A673 (cell line): Measurements from ENCODE around the gene LRP1B. TPM values are rescaled to one million over a fixed set of nuclear protein-coding genes. Genes with fewer than 3 reads are reported as not detected.

Source experiments
- BruUV-seq: library from RNA; stranded (reverse); fragments of 400-500 nt; replicated peaks from 2 replicates; lab custom pipeline; 2021; lab: Mats Ljungman, UMichigan
- CTCF ChIA-PET: fragments of 300-600 bp; sonication (Branson Sonifier 250); formaldehyde crosslinking; loops from one replicate; lab custom pipeline; 2022; ENCODE audit warnings: antibody characterized with exemption; lab: Charles Lee
- POLR2A ChIA-PET: fragments of 300-600 bp; sonication (Branson Sonifier 250); formaldehyde crosslinking; loops from one replicate; lab custom pipeline; 2022; ENCODE audit warnings: antibody characterized with exemption; ENCODE audit not compliant: low non-redundant PET; lab: Charles Lee
- DNase-seq: peaks from one replicate; pipeline ENCODE4 v3.0.0-alpha.2; 2015; ENCODE audit warnings: low spot score
- H3K27ac ChIP-seq: fragments of 200-600 bp; sonication (generic); 2 replicates; pipeline ENCODE4 v1.5.1; 2016; ENCODE audit warnings: mixed run types, low read depth, mild to moderate bottlenecking, mixed read lengths, antibody characterized with exemption, low read length; ENCODE audit not compliant: poor library complexity, severe bottlenecking
- H3K27me3 ChIP-seq: fragments of 200-600 bp; sonication (generic); replicated peaks from 2 replicates; pipeline ENCODE4 v1.6.1; 2017; ENCODE audit warnings: mixed run types, low read depth, mild to moderate bottlenecking, mixed read lengths, antibody characterized with exemption, low read length; ENCODE audit not compliant: insufficient read depth, poor library complexity
- H3K36me3 ChIP-seq: fragments of 200-600 bp; sonication (generic); 2 replicates; pipeline ENCODE4 v1.6.1; 2016; ENCODE audit warnings: mixed run types, mild to moderate bottlenecking, mixed read lengths, antibody characterized with exemption, low read length; ENCODE audit not compliant: insufficient read depth, poor library complexity, severe bottlenecking
- H3K4me1 ChIP-seq: fragments of 200-600 bp; sonication (generic); 2 replicates; pipeline ENCODE4 v1.6.1; 2017; ENCODE audit warnings: mixed run types, mild to moderate bottlenecking, mixed read lengths, antibody characterized with exemption, low read length; ENCODE audit not compliant: insufficient read depth, poor library complexity, severe bottlenecking
- H3K4me3 ChIP-seq: fragments of 200-600 bp; sonication (generic); 2 replicates; pipeline ENCODE4 v1.5.1; 2016; ENCODE audit warnings: low read depth, mixed run types, mild to moderate bottlenecking, mixed read lengths, low read length; ENCODE audit not compliant: poor library complexity, severe bottlenecking
- H3K9me3 ChIP-seq: fragments of 200-600 bp; sonication (generic); 2 replicates; pipeline ENCODE4 v1.6.1; 2016; ENCODE audit warnings: mixed run types, low read depth, mild to moderate bottlenecking, mixed read lengths, antibody characterized with exemption, low read length; ENCODE audit not compliant: poor library complexity, severe bottlenecking
- EZH2 ChIP-seq: fragments of 200-600 bp; sonication (generic); IDR thresholded peaks from 2 replicates; pipeline ENCODE4 v1.6.1; 2017; ENCODE audit warnings: borderline replicate concordance, low read depth, mild to moderate bottlenecking, mixed read lengths, antibody characterized with exemption, low read length; ENCODE audit not compliant: poor library complexity, severe bottlenecking
- intact Hi-C: fragments of 100-400 bp; cut with micrococcal nuclease; formaldehyde crosslinking; loops from one replicate; pipeline ENCODE4 v1.10.0; 2022; ENCODE audit not compliant: unreplicated experiment
- total RNA-seq: library from RNA; stranded (reverse); gene quantifications from 2 replicates; pipeline ENCODE4 v1.2.3, GENCODE V29; 2021
- TF ChIP-seq, protein P1 (sequence below): fragments of 300-800, 200-600 bp; sonication (generic); conservative IDR thresholded peaks from 2 replicates; pipeline ENCODE4 v1.5.1; 2017; ENCODE audit warnings: low read depth, mild to moderate bottlenecking, antibody characterized with exemption, low read length, moderate library complexity, mixed read lengths

Gene LRP1B
- total RNA-seq, 1 experiment from 2014 or later = 9.9 TPM

DNA sequence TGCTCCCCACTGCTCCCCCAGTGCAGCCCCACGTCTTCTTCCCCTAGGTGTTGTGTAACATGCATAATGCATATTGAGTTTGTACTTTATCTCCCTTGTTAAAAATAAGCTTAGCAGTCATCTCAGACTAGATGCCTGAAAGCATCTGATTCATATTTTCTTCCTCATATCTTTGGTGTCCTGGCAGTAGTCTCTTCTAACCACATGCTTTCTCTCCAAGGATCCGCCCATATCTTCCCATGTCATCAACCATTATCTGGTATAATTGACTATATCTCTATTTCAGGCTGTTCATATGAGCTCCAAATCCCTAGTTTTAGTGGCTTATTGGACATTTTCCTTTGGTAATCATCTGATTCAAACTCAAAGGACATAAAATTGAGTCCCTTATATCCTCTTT, 426.3 kb downstream of the LRP1B start:
- intact Hi-C loops = no loop called here
- Histone ChIP-seq H3K4me1 (peaks cover 22% of the 10 kb centered on the region), H3K9me3 (no peaks in the 10 kb centered on the region), H3K36me3 (no peaks in the 10 kb centered on the region), H3K27ac (no peak overlapping the region), H3K27me3 (no peaks in the 10 kb centered on the region), H3K4me3 (no peak overlapping the region)
- ChIA-PET POLR2A (no interaction called here), CTCF (no interaction called here)
- no peak for DNase-seq
- no peak for TF ChIP-seq EZH2
- TF ChIP-seq, protein P1, sequence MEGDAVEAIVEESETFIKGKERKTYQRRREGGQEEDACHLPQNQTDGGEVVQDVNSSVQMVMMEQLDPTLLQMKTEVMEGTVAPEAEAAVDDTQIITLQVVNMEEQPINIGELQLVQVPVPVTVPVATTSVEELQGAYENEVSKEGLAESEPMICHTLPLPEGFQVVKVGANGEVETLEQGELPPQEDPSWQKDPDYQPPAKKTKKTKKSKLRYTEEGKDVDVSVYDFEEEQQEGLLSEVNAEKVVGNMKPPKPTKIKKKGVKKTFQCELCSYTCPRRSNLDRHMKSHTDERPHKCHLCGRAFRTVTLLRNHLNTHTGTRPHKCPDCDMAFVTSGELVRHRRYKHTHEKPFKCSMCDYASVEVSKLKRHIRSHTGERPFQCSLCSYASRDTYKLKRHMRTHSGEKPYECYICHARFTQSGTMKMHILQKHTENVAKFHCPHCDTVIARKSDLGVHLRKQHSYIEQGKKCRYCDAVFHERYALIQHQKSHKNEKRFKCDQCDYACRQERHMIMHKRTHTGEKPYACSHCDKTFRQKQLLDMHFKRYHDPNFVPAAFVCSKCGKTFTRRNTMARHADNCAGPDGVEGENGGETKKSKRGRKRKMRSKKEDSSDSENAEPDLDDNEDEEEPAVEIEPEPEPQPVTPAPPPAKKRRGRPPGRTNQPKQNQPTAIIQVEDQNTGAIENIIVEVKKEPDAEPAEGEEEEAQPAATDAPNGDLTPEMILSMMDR = no peak
- no TSS peak for BruUV-seq

DNA sequence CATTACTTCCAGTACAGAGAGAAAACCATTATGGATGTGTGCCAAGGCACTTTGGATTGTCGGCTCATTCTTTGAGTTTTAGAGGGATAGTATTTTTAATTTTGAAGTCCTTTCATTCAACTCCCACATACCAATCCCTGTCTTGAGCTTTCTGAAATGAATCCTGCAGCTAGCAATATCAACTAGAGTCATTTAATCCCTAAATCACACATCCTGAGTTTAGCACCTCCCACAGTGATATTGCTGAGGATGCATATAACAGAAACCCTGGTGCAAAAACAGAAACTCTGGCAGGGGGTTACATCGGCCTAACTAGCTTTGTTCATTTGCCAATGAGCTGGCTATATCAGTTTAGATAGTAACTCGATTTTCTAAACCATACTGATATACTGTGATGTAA, 427.3 kb downstream of the LRP1B start:
- H3K27me3 ChIP-seq = no peaks in the 10 kb centered on the region
- H3K4me3 ChIP-seq = no peak overlapping the region
- ChIA-PET CTCF (no interaction called here), POLR2A (no interaction called here)
- intact Hi-C loops = no loop called here
- DNase-seq = peak; percentile 75
- no peaks in the 10 kb centered on the region for H3K36me3 ChIP-seq
- H3K4me1 ChIP-seq = peaks cover 22% of the 10 kb centered on the region
- BruUV-seq = no TSS peak
- H3K9me3 ChIP-seq = no peaks in the 10 kb centered on the region
- no peak for TF ChIP-seq EZH2
- TF ChIP-seq, protein P1 = no peak
- H3K27ac ChIP-seq = no peak overlapping the region

DNA sequence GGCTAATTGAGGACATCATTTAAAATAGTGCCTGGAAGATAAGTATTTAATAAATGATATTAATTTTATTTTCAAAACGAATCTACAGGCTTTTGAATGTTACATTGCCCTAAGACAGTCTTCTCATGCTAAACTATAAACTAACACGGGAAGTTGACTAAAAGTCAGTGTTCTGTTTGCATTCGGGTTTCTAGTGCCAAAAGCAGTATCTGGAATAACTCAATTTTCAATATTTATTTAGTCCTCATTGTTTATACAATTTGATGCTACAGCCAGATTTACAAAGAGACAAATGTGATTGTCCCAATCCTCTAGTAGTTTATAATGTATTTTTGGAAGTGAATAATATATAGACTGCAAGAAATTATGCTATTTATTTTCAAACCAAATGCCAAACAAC, 429.2 kb downstream of the LRP1B start:
- Histone ChIP-seq H3K27me3 (no peaks in the 10 kb centered on the region), H3K9me3 (no peaks in the 10 kb centered on the region), H3K27ac (no peak overlapping the region), H3K4me3 (no peak overlapping the region), H3K36me3 (no peaks in the 10 kb centered on the region), H3K4me1 (peaks cover 22% of the 10 kb centered on the region)
- POLR2A ChIA-PET = no interaction called here
- no TSS peak for BruUV-seq
- CTCF ChIA-PET = no interaction called here
- intact Hi-C loops = no loop called here
- no peak for DNase-seq
- TF ChIP-seq, protein P1 = no peak
- no peak for TF ChIP-seq EZH2
